Tongue (tissue), 2 donors: Measurements from ENCODE around the gene CARMIL3. TPM values are rescaled to one million over a fixed set of nuclear protein-coding genes. Genes with fewer than 3 reads are reported as not detected.
A peak's percentile ranks its signal among the peaks of the same experiment; 100 is the strongest.
"Not testable (repeated sequence)": the region's sequence is repeated elsewhere in the genome, so short reads cannot be mapped to it uniquely, and the experiment has no call there.

Experiments used
- DNase-seq: peaks from one replicate; pipeline ENCODE4 v3.0.0-alpha.2; 2015
- total RNA-seq: library from RNA; depleted of rRNA; stranded (reverse); fragments of >200 nt; gene quantifications from one replicate; pipeline ENCODE4 v1.2.3, GENCODE V29; 2014

Gene CARMIL3, protein sequence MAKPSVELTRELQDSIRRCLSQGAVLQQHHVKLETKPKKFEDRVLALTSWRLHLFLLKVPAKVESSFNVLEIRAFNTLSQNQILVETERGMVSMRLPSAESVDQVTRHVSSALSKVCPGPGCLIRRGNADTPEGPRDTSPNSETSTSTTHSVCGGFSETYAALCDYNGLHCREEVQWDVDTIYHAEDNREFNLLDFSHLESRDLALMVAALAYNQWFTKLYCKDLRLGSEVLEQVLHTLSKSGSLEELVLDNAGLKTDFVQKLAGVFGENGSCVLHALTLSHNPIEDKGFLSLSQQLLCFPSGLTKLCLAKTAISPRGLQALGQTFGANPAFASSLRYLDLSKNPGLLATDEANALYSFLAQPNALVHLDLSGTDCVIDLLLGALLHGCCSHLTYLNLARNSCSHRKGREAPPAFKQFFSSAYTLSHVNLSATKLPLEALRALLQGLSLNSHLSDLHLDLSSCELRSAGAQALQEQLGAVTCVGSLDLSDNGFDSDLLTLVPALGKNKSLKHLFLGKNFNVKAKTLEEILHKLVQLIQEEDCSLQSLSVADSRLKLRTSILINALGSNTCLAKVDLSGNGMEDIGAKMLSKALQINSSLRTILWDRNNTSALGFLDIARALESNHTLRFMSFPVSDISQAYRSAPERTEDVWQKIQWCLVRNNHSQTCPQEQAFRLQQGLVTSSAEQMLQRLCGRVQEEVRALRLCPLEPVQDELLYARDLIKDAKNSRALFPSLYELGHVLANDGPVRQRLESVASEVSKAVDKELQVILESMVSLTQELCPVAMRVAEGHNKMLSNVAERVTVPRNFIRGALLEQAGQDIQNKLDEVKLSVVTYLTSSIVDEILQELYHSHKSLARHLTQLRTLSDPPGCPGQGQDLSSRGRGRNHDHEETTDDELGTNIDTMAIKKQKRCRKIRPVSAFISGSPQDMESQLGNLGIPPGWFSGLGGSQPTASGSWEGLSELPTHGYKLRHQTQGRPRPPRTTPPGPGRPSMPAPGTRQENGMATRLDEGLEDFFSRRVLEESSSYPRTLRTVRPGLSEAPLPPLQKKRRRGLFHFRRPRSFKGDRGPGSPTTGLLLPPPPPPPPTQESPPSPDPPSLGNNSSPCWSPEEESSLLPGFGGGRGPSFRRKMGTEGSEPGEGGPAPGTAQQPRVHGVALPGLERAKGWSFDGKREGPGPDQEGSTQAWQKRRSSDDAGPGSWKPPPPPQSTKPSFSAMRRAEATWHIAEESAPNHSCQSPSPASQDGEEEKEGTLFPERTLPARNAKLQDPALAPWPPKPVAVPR (N-terminal part only)
- 0.72 TPM for total RNA-seq

DNA sequence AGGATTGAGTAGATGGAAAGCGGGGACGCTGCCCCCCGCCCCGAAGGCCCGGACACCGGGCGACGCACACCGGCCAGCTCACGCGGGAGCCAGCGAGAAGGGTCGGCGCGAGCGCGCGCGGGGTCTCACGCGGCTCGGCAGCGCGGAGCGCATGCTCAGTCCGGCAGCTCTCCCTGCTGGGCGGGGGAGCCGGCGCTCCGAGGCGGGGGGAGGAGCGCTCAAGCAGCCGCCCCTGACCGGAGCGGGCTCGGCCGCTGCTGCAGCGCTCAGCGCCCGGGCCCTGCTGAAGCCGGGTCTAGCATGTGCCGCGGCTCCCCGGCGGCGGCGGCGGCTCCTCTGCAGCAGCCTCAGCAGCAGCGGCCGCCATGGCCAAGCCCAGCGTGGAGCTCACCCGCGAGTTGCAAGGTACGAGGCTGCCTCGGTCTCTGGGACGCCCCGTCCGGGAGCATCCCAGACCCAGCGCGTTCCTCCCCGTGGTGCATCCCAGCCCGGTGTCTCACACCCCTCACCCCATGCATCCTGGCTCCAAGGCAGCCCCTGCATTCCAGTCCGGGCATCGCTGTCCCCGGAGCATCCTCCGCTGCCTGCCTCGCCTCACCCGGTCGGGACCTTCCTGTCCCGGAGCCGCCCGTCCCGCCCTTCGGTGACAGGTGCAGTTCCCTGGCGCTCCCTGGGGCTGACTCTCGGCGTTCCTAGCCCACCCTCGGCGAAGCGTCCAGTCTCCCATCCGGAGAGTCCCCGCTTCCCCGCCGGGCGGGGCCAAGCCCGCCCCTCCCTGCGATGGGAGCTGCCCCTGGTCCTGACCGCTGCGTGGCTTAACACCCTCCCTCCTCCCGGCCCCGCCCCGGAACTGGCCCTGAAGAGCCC lies at the start of gene CARMIL3:
CARMIL3 (plus strand) TSS at position 221 of the 867 bp plus-strand sequence; CDS start at position 366, 145 bp downstream.
- DNase-seq = peak; percentile 81

DNA sequence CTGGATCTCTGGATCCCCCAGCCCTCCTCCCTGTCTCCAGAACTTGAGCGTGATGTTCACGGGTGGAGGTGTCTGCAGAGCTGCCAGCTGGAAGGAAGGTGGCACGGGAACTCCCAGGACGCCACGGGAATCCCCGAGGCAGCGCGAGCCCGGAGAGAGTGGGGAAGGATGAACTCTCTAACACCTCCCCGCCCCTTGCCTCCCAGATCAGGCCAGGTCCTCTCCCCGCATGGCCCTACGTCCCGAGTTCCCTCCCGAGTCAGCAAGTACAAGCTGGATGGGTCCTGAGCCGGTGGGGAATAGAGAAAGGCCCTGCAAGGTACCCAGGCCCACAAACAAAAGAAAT lies 45.4 kb upstream of the CARMIL3 start:
- not testable (repeated sequence) for DNase-seq

DNA sequence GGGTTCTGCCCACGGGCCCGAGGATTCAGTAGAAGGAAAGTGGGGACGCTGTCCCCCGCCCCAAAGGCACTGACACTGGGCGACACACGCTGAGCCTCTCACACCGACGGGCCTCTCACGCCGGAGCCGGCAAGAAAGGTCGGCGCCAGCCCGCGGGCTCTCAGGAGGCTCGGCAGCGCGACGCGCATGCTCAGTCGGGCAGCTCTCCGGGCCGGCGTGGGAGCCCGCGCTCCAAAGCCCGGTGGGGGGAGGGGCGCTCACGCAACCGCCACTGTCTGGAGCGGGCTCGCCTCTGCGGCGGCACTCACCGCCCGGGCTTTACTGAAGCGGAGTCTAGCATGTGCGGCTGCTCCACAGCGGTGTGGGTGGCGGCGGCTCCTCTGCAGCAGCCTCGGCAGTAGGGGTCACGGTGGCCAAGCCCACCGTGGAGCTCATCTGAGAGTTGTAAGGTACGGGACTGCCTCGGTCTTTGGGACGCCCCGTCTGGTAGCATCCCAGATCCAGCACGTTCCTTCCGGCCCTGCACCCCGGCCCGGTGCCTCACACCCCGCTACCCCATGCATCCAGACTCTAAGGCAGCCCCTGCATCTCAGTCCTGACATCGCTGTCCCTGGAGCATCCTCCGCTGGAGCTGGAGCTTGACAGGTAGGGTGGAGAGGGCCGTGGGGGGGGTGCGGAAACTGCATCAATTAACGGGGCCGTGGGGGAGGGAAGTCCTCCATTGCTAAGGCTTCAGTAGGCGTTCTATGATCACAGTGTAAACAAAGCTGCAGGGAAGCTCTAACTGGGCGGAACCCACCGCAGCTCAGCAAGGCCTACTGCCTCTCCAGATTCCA lies 44.8 kb upstream of the CARMIL3 start:
- peak; percentile 66 for DNase-seq

DNA sequence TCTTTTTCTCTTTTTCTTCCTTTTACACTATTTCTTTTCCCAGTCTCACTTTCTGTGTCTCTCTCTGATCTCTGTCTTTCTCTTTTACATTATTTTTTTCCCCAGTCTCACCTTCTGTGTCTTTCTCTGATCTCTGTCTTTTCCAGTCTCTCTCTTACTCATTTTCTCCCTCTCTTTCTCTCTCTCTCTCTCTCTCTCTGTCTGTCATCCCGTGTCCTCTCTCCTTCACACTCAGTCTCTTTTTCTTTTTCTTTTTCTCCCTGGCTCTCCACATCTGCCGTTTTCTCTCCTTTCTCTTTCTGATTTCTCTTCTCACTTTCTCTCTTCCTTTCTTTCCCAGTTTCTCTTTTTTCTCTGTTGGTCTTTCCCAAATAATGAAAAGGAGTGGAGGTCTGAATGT lies 40.8 kb upstream of the CARMIL3 start:
- no peak for DNase-seq

DNA sequence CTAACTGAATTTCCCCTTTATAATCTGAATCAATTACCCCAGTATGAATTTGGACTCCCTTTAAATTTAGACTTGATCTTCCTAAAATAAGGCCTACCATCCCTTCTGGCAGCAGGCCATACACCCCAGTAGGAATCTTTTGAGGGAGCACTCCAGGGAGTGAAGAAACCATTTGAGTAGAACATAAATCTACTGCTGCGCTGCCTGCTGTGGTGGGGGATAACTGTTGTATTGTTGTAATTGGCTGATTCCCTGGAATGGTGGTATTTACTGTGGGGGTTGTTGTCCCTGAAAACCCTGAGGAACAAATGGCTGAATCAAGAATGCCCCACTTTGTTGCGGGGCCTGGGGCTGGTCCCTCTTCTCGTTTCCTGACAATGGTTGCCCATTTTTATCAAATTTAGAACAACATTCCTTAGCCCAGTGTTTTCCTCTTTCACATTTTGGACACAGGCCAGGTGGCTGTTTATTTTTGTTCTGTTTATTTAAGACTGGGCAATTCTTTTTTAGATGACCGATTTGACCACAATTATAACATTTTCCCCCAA lies 39.0 kb upstream of the CARMIL3 start:
- DNase-seq = not testable (repeated sequence)

DNA sequence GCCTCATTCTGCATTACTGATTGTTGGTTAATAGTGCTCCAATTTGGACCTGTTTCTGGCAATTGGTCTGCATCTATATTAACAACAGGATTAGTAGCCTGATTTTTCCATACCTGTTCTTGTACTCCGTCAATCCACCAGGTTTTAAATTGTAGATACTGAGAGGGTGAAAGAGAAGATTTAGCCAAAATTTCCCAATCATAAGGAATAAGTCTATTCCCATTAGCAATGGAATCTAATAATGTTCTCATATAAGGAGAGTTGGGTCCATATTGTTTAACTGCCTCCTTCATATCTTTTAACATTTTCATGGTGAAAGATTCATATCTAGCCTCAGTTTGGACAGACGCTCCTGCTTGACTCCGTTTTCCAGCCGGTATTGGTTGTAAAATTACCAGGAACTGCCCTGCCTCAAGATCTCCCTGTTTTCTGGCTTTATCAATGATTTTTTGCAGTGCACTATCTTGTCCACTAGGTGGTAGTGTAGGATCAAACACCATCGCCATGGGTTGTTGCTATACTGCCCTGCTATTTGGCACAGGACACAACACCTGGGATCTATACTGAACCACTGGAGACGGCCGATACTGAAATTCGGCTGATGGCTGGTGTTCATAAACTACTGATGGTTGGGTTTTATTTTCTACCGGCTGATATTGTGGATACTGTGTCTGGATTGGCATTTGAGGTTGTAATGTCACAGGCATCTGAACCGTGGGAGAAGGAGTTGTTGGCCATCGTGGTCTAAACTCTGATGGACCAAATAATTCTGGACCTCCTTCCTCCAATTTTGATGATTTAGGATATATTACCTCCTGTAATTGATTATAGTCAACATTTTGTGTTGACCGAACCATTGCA lies 37.9 kb upstream of the CARMIL3 start:
- DNase-seq = peak; percentile 82

DNA sequence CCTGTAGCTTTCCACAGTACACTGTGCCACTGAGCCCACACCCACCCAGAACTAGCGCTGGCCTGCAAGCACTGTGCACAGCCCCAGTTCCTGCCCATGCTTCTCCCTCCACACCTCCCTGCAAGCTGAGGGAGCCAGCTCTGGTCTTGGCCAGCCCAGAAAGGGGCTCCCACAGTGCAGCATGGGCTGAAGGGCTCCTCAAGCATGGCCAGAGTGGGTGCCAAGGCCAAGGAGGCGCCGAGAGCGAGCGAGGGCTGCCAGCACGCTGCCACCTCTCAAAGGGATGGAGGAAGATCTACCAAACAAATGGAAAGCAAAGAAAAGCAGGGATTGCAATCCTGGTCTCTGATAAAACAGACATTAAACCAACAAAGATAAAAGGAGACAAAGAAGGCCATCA lies 36.1 kb upstream of the CARMIL3 start:
- not testable (repeated sequence) for DNase-seq

DNA sequence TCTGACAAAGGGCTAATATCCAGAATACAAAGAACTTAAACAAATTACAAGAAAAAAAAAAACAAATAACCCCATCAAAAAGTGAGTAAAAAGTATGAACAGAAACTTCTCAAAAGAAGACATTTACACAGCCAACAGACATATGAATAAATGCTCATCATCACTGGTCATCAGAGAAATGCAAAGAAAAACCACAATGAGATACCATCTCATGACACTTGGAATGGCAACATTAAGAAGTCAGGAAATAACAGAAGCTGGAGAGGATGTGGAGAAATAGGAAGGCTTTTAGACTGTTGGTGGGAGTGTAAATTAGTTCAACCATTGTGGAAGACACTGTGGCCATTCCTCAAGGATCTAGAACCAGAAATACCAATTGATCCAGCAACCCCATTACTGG lies 32.8 kb upstream of the CARMIL3 start:
- not testable (repeated sequence) for DNase-seq

DNA sequence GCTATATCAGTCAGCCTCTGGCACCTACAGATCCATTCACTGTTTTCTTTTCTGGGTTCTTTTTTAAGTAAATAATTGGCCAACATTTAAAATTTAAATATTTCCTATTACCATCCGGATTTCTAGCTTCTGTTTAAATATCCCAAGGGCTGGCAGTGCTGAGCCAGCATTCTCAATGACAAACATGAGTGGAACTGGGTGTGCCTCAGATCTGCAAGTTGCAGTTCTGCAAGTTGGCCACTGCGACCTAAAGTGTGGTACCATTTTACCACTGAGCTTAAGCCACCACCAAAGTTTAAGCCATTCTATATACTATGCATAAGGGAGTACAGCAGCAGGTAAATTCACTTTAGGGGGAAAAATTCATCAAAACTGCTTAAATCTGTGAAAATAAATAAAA lies 31.9 kb upstream of the CARMIL3 start:
- not testable (repeated sequence) for DNase-seq

DNA sequence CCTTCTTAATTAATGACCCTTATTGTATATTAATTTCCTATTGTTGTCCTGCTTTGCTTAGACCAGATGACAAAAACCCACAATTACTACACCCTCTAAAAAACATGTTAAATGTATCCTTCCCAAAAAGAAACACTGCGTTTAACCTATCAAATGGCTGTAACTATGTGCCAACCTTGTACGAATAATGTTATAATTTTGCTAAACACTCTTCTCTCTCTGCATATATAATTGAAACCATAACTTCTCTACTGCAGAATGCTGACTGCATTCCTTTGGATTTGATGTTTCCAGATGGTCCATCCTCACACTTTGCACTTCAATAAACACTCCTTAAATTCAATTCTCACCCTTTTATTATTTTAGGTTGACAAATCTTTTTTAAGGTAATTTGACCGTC lies 31.3 kb upstream of the CARMIL3 start:
- DNase-seq = not testable (repeated sequence)

DNA sequence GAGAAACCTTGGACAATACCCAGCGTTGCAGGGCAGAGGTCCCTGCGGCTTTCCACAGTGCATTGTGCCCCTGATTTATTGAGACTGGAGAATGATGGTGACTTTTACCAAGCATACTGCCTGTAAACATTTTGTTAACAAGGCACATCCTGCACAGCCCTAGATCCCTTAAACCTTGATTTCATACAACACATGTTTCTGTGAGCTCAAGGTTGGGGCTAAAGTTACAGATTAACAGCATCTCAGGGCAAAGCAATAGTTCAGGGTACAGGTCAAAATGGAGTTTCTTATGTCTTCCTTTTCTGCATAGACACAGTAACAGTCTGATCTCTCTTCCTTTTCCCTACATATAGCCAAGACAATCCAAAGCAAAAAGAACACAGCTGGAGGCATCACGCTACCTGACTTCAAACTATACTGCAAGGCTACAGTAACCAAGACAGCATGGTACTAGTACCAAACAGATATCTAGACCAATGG lies 26.8 kb upstream of the CARMIL3 start:
- DNase-seq = not testable (repeated sequence)

DNA sequence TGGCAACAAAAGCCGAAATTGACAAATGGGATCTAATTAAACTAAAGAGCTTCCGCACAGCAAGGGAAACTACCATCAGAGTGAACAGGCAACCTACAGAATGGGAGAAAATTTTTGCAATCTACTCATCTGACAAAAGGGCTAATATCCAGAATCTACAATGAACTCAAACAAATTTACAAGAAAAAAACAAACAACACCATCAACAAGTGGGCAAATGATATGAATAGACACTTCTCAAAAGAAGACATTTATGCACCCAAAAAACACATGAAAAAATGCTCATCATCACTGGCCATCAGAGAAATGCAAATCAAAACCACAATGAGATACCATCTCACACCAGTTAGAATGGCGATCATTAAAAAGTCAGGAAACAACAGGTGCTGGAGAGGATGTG lies 22.1 kb upstream of the CARMIL3 start:
- not testable (repeated sequence) for DNase-seq

DNA sequence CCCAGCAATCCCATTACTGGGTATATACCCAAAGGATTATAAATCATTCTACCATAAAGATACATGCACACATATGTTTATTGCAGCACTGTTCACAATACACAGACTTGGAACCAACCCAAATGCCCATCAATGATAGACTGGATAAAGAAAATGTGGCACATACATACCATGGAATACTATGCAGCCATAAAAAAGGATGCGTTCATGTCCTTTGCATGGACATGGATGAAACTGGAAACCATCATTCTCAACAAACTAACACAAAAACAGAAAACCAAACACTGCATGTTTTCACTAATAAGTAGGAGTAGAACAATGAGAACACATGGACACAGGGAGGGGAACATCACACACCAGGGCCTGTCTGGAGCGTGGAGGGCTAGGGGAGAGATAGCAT lies 20.5 kb upstream of the CARMIL3 start:
- not testable (repeated sequence) for DNase-seq

DNA sequence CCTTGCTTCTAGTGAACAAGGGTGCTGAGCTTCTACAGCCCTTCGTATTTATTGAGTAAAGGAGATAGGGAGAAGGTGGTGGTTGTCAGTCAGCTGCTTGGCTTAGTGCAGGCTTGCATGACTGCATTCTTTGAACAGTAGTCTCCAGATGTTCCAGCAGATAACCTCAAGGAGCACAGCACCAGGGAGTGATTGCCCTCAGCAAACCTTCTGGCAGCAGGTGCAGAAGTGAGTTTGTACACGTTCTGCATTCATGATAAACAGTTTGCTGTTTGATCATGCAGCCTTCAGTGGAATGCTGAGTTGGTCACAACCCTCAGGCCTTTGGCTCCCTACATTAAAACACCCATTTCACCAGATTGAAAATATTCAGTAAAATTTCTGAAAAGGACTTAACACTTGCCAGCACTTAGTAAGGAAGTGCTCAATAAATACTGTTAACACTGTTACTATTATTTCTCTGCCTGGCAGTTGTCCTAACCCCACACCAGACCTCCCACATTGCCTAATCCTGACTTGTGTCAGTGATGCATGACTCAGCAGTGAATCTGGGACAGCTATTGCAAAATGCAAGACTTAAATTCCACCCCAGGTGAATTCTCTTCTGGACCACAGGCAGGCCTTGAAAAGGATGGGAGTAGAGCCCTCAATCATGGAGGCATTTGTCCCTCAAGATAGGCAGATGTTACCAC lies 18.9 kb upstream of the CARMIL3 start:
- no peak for DNase-seq

DNA sequence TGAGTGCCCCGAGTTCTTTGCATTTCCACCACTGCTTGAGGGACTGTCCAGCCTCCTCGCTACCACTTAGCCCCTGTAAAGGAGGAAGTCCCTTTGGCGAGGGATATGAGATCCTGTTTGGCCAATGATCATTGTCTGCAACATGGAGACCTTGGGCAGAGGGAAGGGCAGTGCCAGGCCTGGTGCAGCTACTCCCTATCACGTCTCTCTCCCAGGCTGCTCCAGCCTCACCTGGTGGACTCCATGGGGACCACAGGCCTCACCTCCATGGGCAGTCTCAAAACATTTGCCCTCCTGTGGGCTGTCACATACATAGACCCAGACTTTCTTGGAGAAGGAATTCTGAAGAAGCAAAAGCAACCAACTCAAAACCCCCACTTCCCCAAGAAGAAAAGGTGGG lies 16.0 kb upstream of the CARMIL3 start:
- not testable (repeated sequence) for DNase-seq

DNA sequence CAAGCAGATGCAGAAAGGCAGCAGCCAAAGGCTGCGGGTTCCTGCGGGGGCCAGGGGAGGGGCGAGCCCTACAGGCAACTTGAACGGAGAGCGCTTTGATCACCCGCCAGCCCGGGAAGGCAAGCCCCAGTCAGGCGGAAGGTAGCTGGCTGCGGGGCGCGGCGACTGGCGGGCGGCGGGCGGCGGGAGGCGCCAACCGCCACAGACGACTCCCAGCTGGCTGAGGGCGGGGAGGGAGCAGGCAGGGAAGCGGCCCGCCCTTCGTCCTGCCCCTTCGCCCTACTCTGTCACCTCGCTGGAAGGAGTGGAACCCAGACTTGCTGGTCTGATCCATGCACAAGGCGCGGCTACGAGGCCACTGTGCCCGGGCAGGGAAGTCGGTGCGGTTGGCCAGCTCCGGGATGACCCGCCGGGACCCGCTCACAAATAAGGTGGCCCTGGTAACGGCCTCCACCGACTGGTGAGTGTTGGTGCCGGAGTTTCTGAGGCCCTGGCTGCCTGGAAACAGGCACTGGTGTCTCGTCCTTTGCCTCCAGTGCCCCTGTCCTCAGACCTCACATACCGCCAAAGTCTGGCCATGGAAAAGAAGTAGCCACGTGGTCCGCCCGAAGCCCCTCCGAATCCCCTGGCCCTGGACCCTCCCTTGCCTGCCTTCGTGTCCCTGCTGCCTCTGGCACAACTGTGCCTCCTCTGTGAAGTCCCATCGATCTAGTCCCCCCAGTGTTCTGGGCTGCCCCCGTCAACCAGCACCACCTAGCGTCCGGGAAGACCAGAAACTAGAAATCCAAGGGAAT lies 15.4 kb upstream of the CARMIL3 start:
- DNase-seq = peak; percentile 87

DNA sequence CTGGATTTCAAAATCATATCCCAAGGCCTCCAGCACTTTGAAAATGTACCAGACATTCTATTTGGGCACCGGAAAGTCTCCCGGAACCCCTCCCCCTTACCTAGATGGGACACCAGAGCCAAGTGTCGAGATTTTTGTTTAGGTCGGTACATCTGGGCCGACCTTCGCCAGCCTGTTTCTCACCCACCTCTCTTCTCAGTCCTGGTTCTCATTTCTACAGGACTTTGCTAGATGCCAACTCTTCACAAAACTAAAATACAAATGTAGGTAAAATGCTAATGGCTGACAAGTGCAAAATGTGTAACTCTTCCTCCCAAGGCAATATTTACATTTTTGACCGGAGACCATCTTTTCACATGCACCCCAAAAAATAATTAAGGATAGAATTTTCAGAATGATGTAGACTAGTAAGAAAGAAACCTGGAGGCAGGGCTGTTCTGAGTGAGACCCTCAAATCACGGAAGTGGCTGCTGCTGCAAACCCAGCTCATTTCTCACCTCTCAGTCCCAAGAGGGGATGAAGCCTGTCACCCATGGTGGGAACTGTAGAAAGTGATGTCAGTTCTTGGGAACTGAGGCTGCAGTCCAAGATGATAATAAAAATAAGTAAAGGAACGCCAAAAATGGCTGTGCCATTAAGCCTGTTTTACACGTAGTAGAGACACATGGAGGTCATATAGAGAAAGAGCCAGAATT lies 14.7 kb upstream of the CARMIL3 start:
- not testable (repeated sequence) for DNase-seq
